Measurements from ENCODE around the gene TMEM239.

TMEM239 gene

DNA sequence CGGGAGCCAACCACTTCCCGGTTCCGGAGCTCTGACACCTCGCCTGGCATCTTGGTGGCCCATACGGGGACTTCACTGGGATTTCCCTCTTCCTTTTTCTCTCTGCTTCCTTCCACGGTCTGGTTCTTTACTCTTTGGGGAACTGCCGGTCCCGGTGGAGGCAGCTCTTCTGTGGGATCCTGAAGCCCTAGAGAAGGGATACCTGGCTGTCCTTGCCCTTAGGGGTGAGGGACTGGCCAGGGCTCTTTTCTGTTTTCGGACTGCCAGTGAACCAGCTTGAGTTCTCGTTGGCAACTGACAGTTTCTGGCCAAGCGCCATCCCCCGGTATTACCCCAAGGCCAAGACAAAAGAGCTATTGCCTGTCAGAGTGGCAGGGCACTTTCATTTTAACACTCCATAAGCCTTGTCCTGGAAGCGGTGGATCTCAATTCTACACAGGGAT, 14.9 kb upstream of the TMEM239 start:
- Histone ChIP-seq H3K4me2 (no peak overlapping the region), H2AFZ (ENCODE audit: low read depth) (no peak overlapping the region)

DNA sequence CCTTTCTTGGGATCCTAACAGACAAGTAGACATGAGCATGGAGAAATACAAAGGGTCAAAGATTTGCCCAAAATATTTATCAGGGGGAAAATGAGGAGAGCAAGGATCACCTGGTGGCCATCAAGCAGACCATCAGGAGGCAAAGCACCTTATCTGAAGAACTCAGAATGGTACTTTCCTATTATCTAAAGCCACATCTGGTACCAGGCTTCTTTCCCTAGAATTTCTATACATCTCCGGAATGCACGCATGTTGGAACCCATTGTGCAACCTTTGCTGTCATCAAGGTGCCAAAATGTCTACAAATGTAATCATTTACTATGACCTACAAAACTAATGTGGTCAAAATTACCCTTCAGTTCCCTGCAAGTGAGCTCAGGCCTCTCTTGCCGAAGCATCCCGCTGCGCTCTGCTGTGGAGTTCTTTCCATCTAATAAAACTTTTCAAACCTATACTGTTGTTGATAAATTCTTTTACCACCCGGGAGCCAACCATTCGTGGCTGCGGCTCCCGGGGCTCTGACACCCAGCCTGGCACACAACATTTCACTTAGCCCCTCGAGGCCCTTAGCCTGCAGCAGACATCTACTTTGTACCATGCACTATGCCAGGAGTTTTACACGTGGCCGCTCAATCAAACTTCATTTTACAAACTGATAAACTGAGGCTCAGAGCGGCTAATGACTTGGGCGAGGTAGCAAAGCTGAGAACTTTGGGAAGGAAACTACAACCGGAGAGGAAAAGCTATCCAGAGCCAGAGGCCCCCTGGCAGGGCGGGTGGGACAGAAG, 11.9 kb upstream of the TMEM239 start:
- Histone ChIP-seq H3K36me3 (ENCODE audit: insufficient read depth) (no peaks in the 10 kb centered on the region), H3K4me3 (IDR thresholded peaks at IDR 0.05; ENCODE audit: insufficient read depth, low read depth, low read length) (no peak overlapping the region), H3K4me2 (no peak overlapping the region), H3K27ac (no peak overlapping the region), H3K27me3 (ENCODE audit: insufficient read depth, low read depth) (no peaks in the 10 kb centered on the region), H4K20me1 (ENCODE audit: insufficient read depth) (no peaks in the 10 kb centered on the region), H3K9ac (no peak overlapping the region), H3K4me1 (ENCODE audit: low read depth, poor library complexity, severe bottlenecking) (no peaks in the 10 kb centered on the region), H3K79me2 (ENCODE audit: insufficient read depth, low read depth) (no peaks in the 10 kb centered on the region), H2AFZ (ENCODE audit: low read depth) (no peak overlapping the region)
- TF ChIP-seq, protein P1, sequence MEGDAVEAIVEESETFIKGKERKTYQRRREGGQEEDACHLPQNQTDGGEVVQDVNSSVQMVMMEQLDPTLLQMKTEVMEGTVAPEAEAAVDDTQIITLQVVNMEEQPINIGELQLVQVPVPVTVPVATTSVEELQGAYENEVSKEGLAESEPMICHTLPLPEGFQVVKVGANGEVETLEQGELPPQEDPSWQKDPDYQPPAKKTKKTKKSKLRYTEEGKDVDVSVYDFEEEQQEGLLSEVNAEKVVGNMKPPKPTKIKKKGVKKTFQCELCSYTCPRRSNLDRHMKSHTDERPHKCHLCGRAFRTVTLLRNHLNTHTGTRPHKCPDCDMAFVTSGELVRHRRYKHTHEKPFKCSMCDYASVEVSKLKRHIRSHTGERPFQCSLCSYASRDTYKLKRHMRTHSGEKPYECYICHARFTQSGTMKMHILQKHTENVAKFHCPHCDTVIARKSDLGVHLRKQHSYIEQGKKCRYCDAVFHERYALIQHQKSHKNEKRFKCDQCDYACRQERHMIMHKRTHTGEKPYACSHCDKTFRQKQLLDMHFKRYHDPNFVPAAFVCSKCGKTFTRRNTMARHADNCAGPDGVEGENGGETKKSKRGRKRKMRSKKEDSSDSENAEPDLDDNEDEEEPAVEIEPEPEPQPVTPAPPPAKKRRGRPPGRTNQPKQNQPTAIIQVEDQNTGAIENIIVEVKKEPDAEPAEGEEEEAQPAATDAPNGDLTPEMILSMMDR (conservative IDR thresholded peaks at IDR 0.05; ENCODE audit: low read depth, low read length) = no peak

More for the DNA sequence above, 14.9 kb upstream of the TMEM239 start:
- Histone ChIP-seq H3K4me1 (ENCODE audit: low read depth, poor library complexity, severe bottlenecking) (no peaks in the 10 kb centered on the region), H3K4me3 (IDR thresholded peaks at IDR 0.05; ENCODE audit: insufficient read depth, low read depth, low read length) (no peak overlapping the region), H4K20me1 (ENCODE audit: insufficient read depth) (no peaks in the 10 kb centered on the region), H3K27ac (no peak overlapping the region), H3K79me2 (ENCODE audit: insufficient read depth, low read depth) (no peaks in the 10 kb centered on the region), H3K36me3 (ENCODE audit: insufficient read depth) (no peaks in the 10 kb centered on the region), H3K9ac (no peak overlapping the region), H3K27me3 (ENCODE audit: insufficient read depth, low read depth) (no peaks in the 10 kb centered on the region)
- TF ChIP-seq, protein P1 (conservative IDR thresholded peaks at IDR 0.05; ENCODE audit: low read depth, low read length) = no peak

DNA sequence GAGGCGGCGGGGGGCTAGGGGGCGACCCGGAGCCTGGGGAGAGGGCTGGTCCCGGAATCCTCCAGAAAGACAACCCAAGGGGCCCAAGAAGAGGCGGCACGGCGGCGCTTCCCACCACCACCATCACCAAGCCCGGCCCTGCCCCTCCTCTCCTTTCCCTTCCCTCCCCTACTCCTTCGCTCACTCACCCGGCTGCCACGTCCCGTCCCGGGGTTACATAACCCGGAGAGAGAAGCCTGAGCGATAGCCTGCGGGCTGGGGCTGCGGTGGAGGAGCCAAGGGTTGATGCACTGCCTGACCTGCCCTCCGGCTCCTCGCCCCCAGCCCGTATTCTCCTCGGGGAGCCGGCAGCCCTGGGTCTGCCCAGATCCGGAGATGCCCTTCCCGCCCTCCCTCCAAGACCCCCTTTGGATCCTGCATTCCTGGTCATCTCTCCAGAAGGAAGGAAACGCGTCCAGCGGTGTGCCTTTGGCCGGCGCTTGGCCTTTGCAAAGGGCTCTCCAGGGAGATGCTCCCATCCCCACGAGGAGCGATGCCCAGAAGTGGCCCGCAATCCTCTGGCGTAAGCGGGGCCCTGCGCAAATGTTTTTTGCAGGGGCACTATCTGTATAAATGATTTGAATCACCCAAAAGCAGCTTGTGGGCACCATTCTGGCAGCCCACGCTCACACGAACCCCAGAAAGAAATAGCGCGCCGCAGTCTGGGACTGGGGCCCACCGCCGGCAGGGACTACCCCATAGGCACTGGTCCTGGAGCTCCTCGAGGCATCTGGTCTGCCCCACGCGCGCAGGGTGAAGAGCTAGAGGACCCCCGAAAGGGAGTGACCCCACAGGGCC, 11.1 kb upstream of the TMEM239 start:
- H3K79me2 ChIP-seq (ENCODE audit: insufficient read depth, low read depth) = no peaks in the 10 kb centered on the region
- H3K36me3 ChIP-seq (ENCODE audit: insufficient read depth) = no peaks in the 10 kb centered on the region
- TF ChIP-seq, protein P1 (conservative IDR thresholded peaks at IDR 0.05; ENCODE audit: low read depth, low read length) = no peak
- H3K4me1 ChIP-seq (ENCODE audit: low read depth, poor library complexity, severe bottlenecking) = no peaks in the 10 kb centered on the region
- H4K20me1 ChIP-seq (ENCODE audit: insufficient read depth) = no peaks in the 10 kb centered on the region
- no peak overlapping the region for H3K27ac ChIP-seq
- H3K4me2 ChIP-seq = no peak overlapping the region
- H3K27me3 ChIP-seq (ENCODE audit: insufficient read depth, low read depth) = no peaks in the 10 kb centered on the region
- no peak overlapping the region for H2AFZ ChIP-seq (ENCODE audit: low read depth)
- no peak overlapping the region for H3K9ac ChIP-seq
- H3K4me3 ChIP-seq (IDR thresholded peaks at IDR 0.05; ENCODE audit: insufficient read depth, low read depth, low read length) = no peak overlapping the region

DNA sequence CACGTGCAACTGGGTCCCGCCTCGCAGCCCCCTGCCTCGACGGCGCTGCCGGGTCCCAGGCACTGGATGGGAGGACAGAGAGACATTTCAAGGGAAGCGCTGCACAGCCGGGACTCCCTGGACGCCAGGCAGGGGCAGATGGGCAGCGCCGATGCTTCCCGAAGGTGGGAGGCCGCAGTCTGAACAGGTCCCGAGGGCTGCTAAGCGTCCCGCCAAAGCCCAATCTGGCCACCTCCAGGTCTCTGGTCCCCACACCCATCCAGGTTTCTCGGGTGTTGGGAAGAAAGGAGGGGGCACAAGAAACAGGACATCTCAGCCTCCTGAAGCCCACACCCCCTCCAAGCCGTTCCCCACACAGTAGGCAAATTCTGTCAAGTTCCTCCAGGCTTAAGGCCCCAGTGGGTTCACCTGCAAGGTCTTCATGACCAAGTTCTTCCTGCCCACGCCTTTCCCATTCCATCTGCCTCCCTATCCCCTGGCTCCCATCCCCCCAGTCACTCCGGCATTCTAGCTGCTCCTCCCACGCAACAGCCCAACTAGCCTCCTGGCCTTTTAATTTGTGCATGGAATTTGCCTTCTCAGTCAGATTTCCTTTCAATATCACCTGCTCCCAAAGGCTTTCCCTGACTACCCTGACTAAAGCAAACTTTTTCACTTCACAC, 10.3 kb upstream of the TMEM239 start:
- no peak overlapping the region for H2AFZ ChIP-seq (ENCODE audit: low read depth)

More for the DNA sequence above, 10.3 kb upstream of the TMEM239 start:
- H3K4me1 ChIP-seq (ENCODE audit: low read depth, poor library complexity, severe bottlenecking) = no peaks in the 10 kb centered on the region
- TF ChIP-seq, protein P1 (conservative IDR thresholded peaks at IDR 0.05; ENCODE audit: low read depth, low read length) = no peak
- H3K27ac ChIP-seq = no peak overlapping the region
- no peaks in the 10 kb centered on the region for H3K27me3 ChIP-seq (ENCODE audit: insufficient read depth, low read depth)
- H3K9ac ChIP-seq = no peak overlapping the region
- H3K36me3 ChIP-seq (ENCODE audit: insufficient read depth) = no peaks in the 10 kb centered on the region
- H3K4me2 ChIP-seq = no peak overlapping the region
- no peaks in the 10 kb centered on the region for H4K20me1 ChIP-seq (ENCODE audit: insufficient read depth)
- H3K4me3 ChIP-seq (IDR thresholded peaks at IDR 0.05; ENCODE audit: insufficient read depth, low read depth, low read length) = no peak overlapping the region
- H3K79me2 ChIP-seq (ENCODE audit: insufficient read depth, low read depth) = no peaks in the 10 kb centered on the region
